Measurements from ENCODE around the gene ATOX1.

The ATOX1 gene

GRCh38 chr5:151758430-151759241 lies at the start of gene ATOX1:
ATOX1 (minus strand) TSS chr5:151758631; CDS start chr5:151758551, 80 bp downstream.
- Histone ChIP-seq H3K4me3 (ENCODE audit: low read length in 2 of 2) (peak within 1 kb of the TSS; percentile 83 to 91), H3K9me3 (ENCODE audit: control insufficient read depth in 2 of 2, low read length in 2 of 2) (no peaks in the 10 kb centered on the region), H3K9ac (ENCODE audit: low read depth in 1 of 2, low read length in 2 of 2) (peak within 1 kb of the TSS; percentile 81 to 90), H3K4me1 (ENCODE audit: control insufficient read depth in 2 of 2, insufficient read depth in 2 of 2, low read length in 2 of 2) (peaks cover 15 to 25% of the 10 kb centered on the region in 2 donors), H3K36me3 (ENCODE audit: control insufficient read depth in 2 of 2, insufficient read depth in 2 of 2, low read length in 2 of 2) (no peaks in the 10 kb centered on the region), H3K27me3 (ENCODE audit: control insufficient read depth in 2 of 2, insufficient read depth in 2 of 2, low read length in 2 of 2) (no peaks in the 10 kb centered on the region), H3K27ac (ENCODE audit: low read depth in 2 of 2, low read length in 2 of 2) (peak within 1 kb of the TSS; percentile 72 to 80)

DNA sequence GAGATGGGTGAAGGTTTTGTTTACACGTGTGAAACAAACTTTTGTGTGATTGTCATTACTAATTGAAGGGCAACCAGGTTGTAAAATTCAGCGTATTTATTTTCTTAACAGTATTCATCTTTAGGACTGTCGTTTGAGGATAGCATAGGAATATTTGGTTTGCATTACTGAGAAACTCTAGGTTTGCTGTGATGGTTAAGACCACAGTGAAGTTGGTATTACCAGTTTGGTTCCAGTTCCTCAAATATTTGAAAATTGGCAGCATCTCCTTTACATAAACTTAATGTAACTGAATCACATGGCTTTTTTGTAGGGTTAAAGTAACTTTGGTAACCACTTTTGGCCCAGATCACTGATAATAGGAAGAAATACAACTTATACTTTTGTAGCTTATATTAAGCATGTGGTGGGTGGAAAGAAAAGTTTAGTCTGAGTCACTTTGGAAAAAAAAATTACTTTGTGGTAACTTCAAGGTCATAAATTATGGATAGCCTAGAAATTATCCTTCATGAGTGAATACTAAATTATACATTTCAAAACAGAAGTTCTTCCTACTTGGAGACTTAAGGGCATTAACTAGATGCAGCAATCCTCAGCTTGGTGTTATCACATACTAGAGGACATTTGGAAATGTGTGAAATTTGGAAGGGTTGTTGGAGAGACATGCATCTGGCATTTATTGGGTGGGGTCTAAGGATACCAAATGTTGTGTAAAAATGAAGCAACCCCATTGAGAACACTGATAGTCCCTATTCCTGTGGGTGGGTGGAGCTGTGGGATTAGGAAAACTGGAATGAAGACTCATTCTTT lies 47.2 kb upstream of the ATOX1 start:
- Histone ChIP-seq H3K36me3 (ENCODE audit: control insufficient read depth in 2 of 2, insufficient read depth in 2 of 2, low read length in 2 of 2) (peaks cover 42 to 49% of the 10 kb centered on the region in 2 donors), H3K4me3 (ENCODE audit: low read length in 2 of 2) (no peak overlapping the region), H3K27ac (ENCODE audit: low read depth in 2 of 2, low read length in 2 of 2) (no peak overlapping the region), H3K9ac (ENCODE audit: low read depth in 1 of 2, low read length in 2 of 2) (no peak overlapping the region), H3K9me3 (ENCODE audit: control insufficient read depth in 2 of 2, low read length in 2 of 2) (no peaks in the 10 kb centered on the region), H3K4me1 (ENCODE audit: control insufficient read depth in 2 of 2, insufficient read depth in 2 of 2, low read length in 2 of 2) (no peaks in the 10 kb centered on the region), H3K27me3 (ENCODE audit: control insufficient read depth in 2 of 2, insufficient read depth in 2 of 2, low read length in 2 of 2) (no peaks in the 10 kb centered on the region)

DNA sequence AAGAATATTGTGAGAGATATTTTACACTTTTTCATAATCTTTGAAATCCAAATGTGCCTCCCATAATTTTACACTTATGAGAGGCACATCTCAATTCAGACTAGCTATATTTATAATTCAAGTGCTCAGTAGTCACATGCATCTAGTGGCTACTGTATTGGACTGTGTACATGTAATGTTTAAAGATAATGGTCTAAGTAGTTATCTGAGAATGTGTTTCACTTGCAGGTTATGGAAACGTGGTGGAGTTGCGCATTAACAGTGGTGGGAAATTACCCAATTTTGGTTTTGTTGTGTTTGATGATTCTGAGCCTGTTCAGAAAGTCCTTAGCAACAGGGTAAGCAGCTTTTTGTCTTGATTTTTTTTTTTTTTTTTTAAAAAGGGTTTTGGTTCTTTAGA lies 42.1 kb upstream of the ATOX1 start:
- Histone ChIP-seq H3K4me1 (ENCODE audit: control insufficient read depth in 2 of 2, insufficient read depth in 2 of 2, low read length in 2 of 2) (no peaks in the 10 kb centered on the region), H3K36me3 (ENCODE audit: control insufficient read depth in 2 of 2, insufficient read depth in 2 of 2, low read length in 2 of 2) (peaks cover 48 to 66% of the 10 kb centered on the region in 2 donors), H3K27ac (ENCODE audit: low read depth in 2 of 2, low read length in 2 of 2) (no peak overlapping the region), H3K9ac (ENCODE audit: low read depth in 1 of 2, low read length in 2 of 2) (no peak overlapping the region), H3K4me3 (ENCODE audit: low read length in 2 of 2) (no peak overlapping the region), H3K27me3 (ENCODE audit: control insufficient read depth in 2 of 2, insufficient read depth in 2 of 2, low read length in 2 of 2) (no peaks in the 10 kb centered on the region), H3K9me3 (ENCODE audit: control insufficient read depth in 2 of 2, low read length in 2 of 2) (no peaks in the 10 kb centered on the region)

DNA sequence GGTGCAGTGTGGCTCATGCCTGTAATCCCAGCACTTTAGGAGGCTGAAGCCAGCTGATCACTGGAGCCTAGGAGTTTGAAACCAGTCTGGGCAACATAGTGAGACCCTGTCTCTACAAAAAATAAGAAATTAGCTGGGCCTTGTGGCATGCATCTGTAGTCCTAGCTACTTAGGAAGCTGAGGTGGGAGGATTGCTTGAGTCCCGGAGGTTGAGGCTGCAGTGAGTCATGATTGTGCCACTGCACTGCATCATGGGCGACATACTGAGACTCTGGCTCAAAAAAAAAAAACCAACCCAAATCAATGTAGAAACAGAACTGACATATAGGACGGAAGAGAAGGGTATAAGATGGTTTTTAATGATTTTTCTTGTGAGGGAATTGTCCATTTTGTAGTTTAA lies 41.0 kb upstream of the ATOX1 start:
- H3K36me3 ChIP-seq (ENCODE audit: control insufficient read depth in 2 of 2, insufficient read depth in 2 of 2, low read length in 2 of 2) = peaks cover 55 to 76% of the 10 kb centered on the region in 2 donors
- no peak overlapping the region for H3K27ac ChIP-seq (ENCODE audit: low read depth in 2 of 2, low read length in 2 of 2)
- H3K4me1 ChIP-seq (ENCODE audit: control insufficient read depth in 2 of 2, insufficient read depth in 2 of 2, low read length in 2 of 2) = no peaks in the 10 kb centered on the region
- H3K9ac ChIP-seq (ENCODE audit: low read depth in 1 of 2, low read length in 2 of 2) = no peak overlapping the region
- H3K4me3 ChIP-seq (ENCODE audit: low read length in 2 of 2) = no peak overlapping the region
- no peaks in the 10 kb centered on the region for H3K27me3 ChIP-seq (ENCODE audit: control insufficient read depth in 2 of 2, insufficient read depth in 2 of 2, low read length in 2 of 2)
- no peaks in the 10 kb centered on the region for H3K9me3 ChIP-seq (ENCODE audit: control insufficient read depth in 2 of 2, low read length in 2 of 2)

DNA sequence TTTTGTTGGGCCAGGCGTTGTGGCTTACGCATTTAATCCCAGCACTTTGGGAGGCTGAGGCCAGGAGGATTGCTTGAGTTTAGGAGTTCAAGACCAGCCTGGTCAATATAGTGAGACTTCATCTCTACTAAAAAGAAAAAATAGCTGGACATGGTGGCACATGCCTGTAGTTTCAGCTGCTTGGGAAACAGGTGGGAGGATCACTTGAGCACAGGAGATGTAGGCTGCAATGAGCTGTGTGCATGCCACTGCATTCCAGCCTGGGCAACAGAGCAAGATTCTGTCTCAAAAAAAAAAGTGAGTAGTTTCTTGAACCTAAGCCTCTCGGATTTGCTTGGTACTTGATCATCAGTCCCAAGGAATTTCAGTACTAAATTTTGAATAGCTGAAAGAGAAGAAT lies 40.2 kb upstream of the ATOX1 start:
- peaks cover 59 to 75% of the 10 kb centered on the region in 2 donors for H3K36me3 ChIP-seq (ENCODE audit: control insufficient read depth in 2 of 2, insufficient read depth in 2 of 2, low read length in 2 of 2)
- no peaks in the 10 kb centered on the region for H3K27me3 ChIP-seq (ENCODE audit: control insufficient read depth in 2 of 2, insufficient read depth in 2 of 2, low read length in 2 of 2)
- no peaks in the 10 kb centered on the region for H3K9me3 ChIP-seq (ENCODE audit: control insufficient read depth in 2 of 2, low read length in 2 of 2)
- no peak overlapping the region for H3K9ac ChIP-seq (ENCODE audit: low read depth in 1 of 2, low read length in 2 of 2)
- no peak overlapping the region for H3K4me3 ChIP-seq (ENCODE audit: low read length in 2 of 2)
- no peaks in the 10 kb centered on the region for H3K4me1 ChIP-seq (ENCODE audit: control insufficient read depth in 2 of 2, insufficient read depth in 2 of 2, low read length in 2 of 2)
- no peak overlapping the region for H3K27ac ChIP-seq (ENCODE audit: low read depth in 2 of 2, low read length in 2 of 2)

- Histone ChIP-seq H3K9ac (ENCODE audit: low read depth in 1 of 2, low read length in 2 of 2) (no peak overlapping the region), H3K9me3 (ENCODE audit: control insufficient read depth in 2 of 2, low read length in 2 of 2) (no peaks in the 10 kb centered on the region), H3K27me3 (ENCODE audit: control insufficient read depth in 2 of 2, insufficient read depth in 2 of 2, low read length in 2 of 2) (no peaks in the 10 kb centered on the region), H3K4me3 (ENCODE audit: low read length in 2 of 2) (no peak overlapping the region), H3K27ac (ENCODE audit: low read depth in 2 of 2, low read length in 2 of 2) (no peak overlapping the region), H3K36me3 (ENCODE audit: control insufficient read depth in 2 of 2, insufficient read depth in 2 of 2, low read length in 2 of 2) (peaks cover 67 to 86% of the 10 kb centered on the region in 2 donors), H3K4me1 (ENCODE audit: control insufficient read depth in 2 of 2, insufficient read depth in 2 of 2, low read length in 2 of 2) (no peaks in the 10 kb centered on the region)
Measured at GRCh38 chr5:151795426-151795825, 37.0 kb upstream of the ATOX1 start.

DNA sequence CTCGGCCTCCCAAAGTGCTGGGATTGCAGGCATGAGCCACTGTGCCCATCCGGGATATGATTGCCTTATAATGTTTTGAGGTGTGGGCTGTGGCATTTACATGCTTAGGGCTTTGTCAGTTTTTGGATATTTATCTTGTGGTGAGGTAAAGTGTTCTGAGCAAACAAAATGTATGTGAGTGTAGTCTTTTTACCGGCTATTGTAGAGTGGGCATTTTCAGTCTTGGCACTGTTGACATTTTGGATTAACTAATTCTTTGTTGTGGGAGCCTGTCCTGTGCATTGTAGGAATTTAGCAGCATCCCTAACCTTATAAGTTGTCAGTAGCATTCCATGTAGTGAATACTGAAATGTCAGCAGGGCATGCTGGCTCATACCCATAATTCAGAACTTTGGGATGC lies 34.9 kb upstream of the ATOX1 start:
- Histone ChIP-seq H3K36me3 (ENCODE audit: control insufficient read depth in 2 of 2, insufficient read depth in 2 of 2, low read length in 2 of 2) (peaks cover 59 to 82% of the 10 kb centered on the region in 2 donors), H3K27me3 (ENCODE audit: control insufficient read depth in 2 of 2, insufficient read depth in 2 of 2, low read length in 2 of 2) (no peaks in the 10 kb centered on the region), H3K27ac (ENCODE audit: low read depth in 2 of 2, low read length in 2 of 2) (no peak overlapping the region), H3K9ac (ENCODE audit: low read depth in 1 of 2, low read length in 2 of 2) (no peak overlapping the region), H3K4me1 (ENCODE audit: control insufficient read depth in 2 of 2, insufficient read depth in 2 of 2, low read length in 2 of 2) (no peaks in the 10 kb centered on the region), H3K9me3 (ENCODE audit: control insufficient read depth in 2 of 2, low read length in 2 of 2) (no peaks in the 10 kb centered on the region), H3K4me3 (ENCODE audit: low read length in 2 of 2) (no peak overlapping the region)

DNA sequence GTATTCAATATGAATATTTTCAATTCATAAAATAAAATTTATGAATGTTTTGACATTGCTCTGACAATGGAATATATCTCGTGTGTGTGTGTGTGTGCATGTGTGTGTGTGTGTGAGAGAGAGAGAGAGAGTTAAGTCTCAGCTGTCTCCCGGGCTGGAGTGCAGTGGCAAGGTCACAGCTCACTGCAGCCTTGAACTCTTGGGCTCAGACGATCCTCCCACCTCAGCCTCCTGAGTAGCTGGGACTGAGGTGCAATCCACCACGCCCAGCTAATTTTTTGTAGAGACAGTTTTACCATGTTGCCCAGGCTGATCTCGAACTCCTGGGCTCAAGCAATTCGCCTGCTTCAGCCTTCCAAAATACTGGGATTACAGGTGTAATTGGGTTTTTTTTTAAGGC lies 29.4 kb upstream of the ATOX1 start:
- peaks cover 31 to 48% of the 10 kb centered on the region in 2 donors for H3K36me3 ChIP-seq (ENCODE audit: control insufficient read depth in 2 of 2, insufficient read depth in 2 of 2, low read length in 2 of 2)
- H3K4me3 ChIP-seq (ENCODE audit: low read length in 2 of 2) = no peak overlapping the region
- no peaks in the 10 kb centered on the region for H3K9me3 ChIP-seq (ENCODE audit: control insufficient read depth in 2 of 2, low read length in 2 of 2)
- H3K9ac ChIP-seq (ENCODE audit: low read depth in 1 of 2, low read length in 2 of 2) = no peak overlapping the region
- no peaks in the 10 kb centered on the region for H3K4me1 ChIP-seq (ENCODE audit: control insufficient read depth in 2 of 2, insufficient read depth in 2 of 2, low read length in 2 of 2)
- H3K27me3 ChIP-seq (ENCODE audit: control insufficient read depth in 2 of 2, insufficient read depth in 2 of 2, low read length in 2 of 2) = no peaks in the 10 kb centered on the region
- no peak overlapping the region for H3K27ac ChIP-seq (ENCODE audit: low read depth in 2 of 2, low read length in 2 of 2)

DNA sequence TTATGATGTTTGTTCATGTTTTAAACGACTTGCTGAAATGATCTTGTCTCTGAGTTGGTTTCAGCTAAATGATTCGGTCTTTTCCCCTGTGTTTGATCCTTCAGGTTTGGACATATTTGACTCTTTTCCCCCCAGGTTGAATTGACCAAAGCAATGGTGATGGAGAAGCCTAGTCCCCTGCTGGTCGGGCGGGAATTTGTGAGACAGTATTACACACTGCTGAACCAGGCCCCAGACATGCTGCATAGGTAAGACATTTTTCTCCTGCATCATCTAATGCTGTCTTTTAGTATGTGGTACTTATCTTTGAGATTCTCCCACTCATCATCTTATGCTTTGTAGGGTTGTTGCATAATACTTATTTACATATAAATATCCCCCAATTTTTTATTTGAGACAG lies 28.0 kb upstream of the ATOX1 start:
- Histone ChIP-seq H3K36me3 (ENCODE audit: control insufficient read depth in 2 of 2, insufficient read depth in 2 of 2, low read length in 2 of 2) (peaks cover 18 to 36% of the 10 kb centered on the region in 2 donors), H3K27me3 (ENCODE audit: control insufficient read depth in 2 of 2, insufficient read depth in 2 of 2, low read length in 2 of 2) (no peaks in the 10 kb centered on the region), H3K4me3 (ENCODE audit: low read length in 2 of 2) (no peak overlapping the region), H3K27ac (ENCODE audit: low read depth in 2 of 2, low read length in 2 of 2) (no peak overlapping the region), H3K4me1 (ENCODE audit: control insufficient read depth in 2 of 2, insufficient read depth in 2 of 2, low read length in 2 of 2) (no peaks in the 10 kb centered on the region), H3K9me3 (ENCODE audit: control insufficient read depth in 2 of 2, low read length in 2 of 2) (no peaks in the 10 kb centered on the region), H3K9ac (ENCODE audit: low read depth in 1 of 2, low read length in 2 of 2) (no peak overlapping the region)

GRCh38 chr5:151784141-151784540 lies 25.7 kb upstream of the ATOX1 start:
- H3K9me3 ChIP-seq (ENCODE audit: control insufficient read depth in 2 of 2, low read length in 2 of 2) = no peaks in the 10 kb centered on the region
- no peak overlapping the region for H3K9ac ChIP-seq (ENCODE audit: low read depth in 1 of 2, low read length in 2 of 2)
- peaks cover 0 to 2% of the 10 kb centered on the region in 2 donors for H3K4me1 ChIP-seq (ENCODE audit: control insufficient read depth in 2 of 2, insufficient read depth in 2 of 2, low read length in 2 of 2)
- no peaks in the 10 kb centered on the region for H3K27me3 ChIP-seq (ENCODE audit: control insufficient read depth in 2 of 2, insufficient read depth in 2 of 2, low read length in 2 of 2)
- no peak overlapping the region for H3K4me3 ChIP-seq (ENCODE audit: low read length in 2 of 2)
- H3K27ac ChIP-seq (ENCODE audit: low read depth in 2 of 2, low read length in 2 of 2) = no peak overlapping the region
- H3K36me3 ChIP-seq (ENCODE audit: control insufficient read depth in 2 of 2, insufficient read depth in 2 of 2, low read length in 2 of 2) = peaks cover 2 to 15% of the 10 kb centered on the region in 2 donors

Measured in mucosa of rectum (tissue), 2 donors.